GM06990 (cell line): ENCODE measurements around the gene SOX30.

Experiments
- DNase-seq: peaks from one replicate; pipeline ENCODE4 v3.0.0-alpha.2; 2011; ENCODE audit not compliant: insufficient read length; ENCODE audit errors: extremely low read depth
- H3K27me3 ChIP-seq: replicated peaks from 2 replicates; pipeline ENCODE4 v1.6.0; 2011; ENCODE audit warnings: low read length; ENCODE audit not compliant: control insufficient read depth, insufficient read depth
- H3K36me3 ChIP-seq: 2 replicates; pipeline ENCODE4 v1.5.1; 2011; ENCODE audit warnings: low read length; ENCODE audit not compliant: control insufficient read depth, insufficient read depth
- H3K4me3 ChIP-seq: replicated peaks from 2 replicates; pipeline ENCODE4 v1.5.1; 2011; ENCODE audit warnings: low read depth, mild to moderate bottlenecking, control low read depth, low read length
- CTCF ChIP-seq: IDR thresholded peaks from 2 replicates; pipeline ENCODE4 v1.5.1; 2011; ENCODE audit warnings: low read length, control low read depth, mild to moderate bottlenecking, inconsistent platforms; ENCODE audit not compliant: insufficient read depth, poor library complexity, severe bottlenecking

SOX30 gene

GRCh38 chr5:157613385-157614245 lies 38.6 kb downstream of the SOX30 start:
- no peak overlapping the region for H3K4me3 ChIP-seq
- H3K27me3 ChIP-seq = no peaks in the 10 kb centered on the region
- no peaks in the 10 kb centered on the region for H3K36me3 ChIP-seq
- no peak for DNase-seq
- TF ChIP-seq CTCF = no peak

DNA sequence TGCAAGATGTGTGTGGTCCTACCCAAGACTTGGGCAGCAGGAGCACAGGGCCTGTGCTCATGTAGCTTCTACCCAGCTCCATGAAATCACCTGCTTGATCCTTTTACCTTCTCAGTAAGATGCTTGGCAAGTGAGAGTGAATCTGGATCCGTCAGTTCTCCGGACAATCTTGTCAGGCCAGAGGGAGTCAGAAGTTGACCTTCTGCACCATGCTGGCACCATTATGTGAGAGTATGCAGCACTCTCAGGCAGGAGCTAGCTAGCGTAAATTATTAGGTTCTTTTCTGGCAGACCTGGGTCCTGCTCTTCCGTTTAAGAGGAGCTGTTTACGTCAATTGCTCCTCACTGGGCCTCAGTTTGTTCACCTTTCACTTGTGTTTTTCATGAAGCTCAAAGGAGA lies 39.7 kb downstream of the SOX30 start:
- no peaks in the 10 kb centered on the region for H3K36me3 ChIP-seq
- DNase-seq = no peak
- no peak for TF ChIP-seq CTCF
- H3K27me3 ChIP-seq = no peaks in the 10 kb centered on the region
- no peak overlapping the region for H3K4me3 ChIP-seq

DNA sequence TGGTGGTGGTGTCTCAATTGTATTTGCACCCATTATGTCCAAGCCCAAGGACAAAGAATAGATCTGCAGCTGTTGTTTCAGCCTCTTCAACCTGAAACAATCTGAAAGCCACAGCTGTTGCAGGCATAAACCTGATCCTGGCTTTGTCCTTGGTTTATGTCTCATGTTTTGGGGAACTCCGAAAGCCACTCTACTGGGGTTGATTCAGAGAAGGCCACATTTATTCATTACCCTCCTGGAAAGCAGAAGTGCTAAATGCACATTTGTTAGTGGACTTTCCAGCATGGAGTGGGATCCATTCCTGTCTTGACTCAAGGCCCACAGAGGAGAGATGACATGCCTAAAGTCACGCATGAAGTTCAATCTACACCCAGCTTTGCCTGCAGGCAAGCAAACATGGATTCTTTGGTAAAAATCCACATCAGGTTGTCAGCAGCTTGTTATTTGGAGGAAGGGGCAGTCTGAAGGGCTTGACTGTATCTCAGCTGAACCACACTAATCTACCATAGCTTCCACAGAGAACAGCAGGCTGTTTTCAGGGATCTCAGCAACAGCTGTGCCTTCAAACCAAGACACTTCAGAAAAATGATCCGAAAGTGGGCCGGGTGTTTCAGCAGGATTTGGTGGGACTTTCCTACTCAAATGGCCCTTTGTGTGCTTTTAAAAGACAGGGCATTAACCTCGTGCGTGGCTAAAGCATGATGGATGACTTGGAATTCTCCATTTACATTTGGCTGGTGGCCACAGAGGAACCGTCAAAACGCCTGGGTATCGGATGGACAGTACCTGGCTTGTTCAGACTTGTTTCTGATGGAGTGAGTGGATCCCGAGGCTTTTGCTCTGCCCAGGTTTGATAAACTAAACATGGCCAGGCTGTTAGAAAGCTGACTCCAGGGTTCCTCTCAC lies 40.4 kb downstream of the SOX30 start:
- TF ChIP-seq CTCF = no peak
- Histone ChIP-seq H3K27me3 (no peaks in the 10 kb centered on the region), H3K36me3 (no peaks in the 10 kb centered on the region), H3K4me3 (no peak overlapping the region)
- peak; percentile 47 for DNase-seq

DNA sequence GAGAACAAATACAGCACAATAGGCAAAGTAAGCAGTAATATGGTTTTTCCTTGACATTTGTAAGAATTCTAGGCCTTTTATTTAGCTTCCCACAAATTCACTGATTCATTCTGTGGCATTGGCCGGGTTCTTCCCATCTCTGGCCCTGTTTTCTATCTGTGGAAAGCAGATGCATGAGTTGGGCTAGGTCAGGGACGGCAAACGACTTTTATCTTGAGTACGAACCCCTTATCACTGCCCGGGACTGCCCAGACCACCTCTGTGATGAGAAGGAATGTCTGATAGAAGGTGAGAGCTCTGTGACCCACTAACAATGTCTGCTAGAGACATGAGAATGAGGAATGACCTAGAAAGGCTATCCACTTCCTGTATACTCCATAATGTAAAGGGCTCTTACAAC lies 41.2 kb downstream of the SOX30 start:
- H3K27me3 ChIP-seq = no peaks in the 10 kb centered on the region
- TF ChIP-seq CTCF = no peak

GRCh38 chr5:157608972-157609565 lies 43.2 kb downstream of the SOX30 start:
- no peaks in the 10 kb centered on the region for H3K36me3 ChIP-seq
- TF ChIP-seq CTCF = no peak

More for the DNA sequence above, 41.2 kb downstream of the SOX30 start:
- DNase-seq = no peak
- H3K36me3 ChIP-seq = no peaks in the 10 kb centered on the region
- no peak overlapping the region for H3K4me3 ChIP-seq

More at GRCh38 chr5:157608972-157609565, 43.2 kb downstream of the SOX30 start:
- no peak for DNase-seq
- H3K27me3 ChIP-seq = no peaks in the 10 kb centered on the region
- H3K4me3 ChIP-seq = no peak overlapping the region
